Fibroblast of the aortic adventitia (primary cell): Measurements from ENCODE around the gene RAB22A. TPM values are rescaled to one million over a fixed set of nuclear protein-coding genes. Genes with fewer than 3 reads are reported as not detected.
"Not testable (repeated sequence)": the region's sequence is repeated elsewhere in the genome, so short reads cannot be mapped to it uniquely, and the experiment has no call there.

Experiments used
- DNase-seq: peaks from one replicate; pipeline ENCODE4 v3.0.0-alpha.2; 2010; ENCODE audit warnings: low read depth
- H3K4me3 ChIP-seq: 2 replicates; pipeline ENCODE4 v1.5.1; 2011; ENCODE audit warnings: low read depth, mild to moderate bottlenecking, control low read depth, low read length, moderate library complexity
- CTCF ChIP-seq: IDR thresholded peaks from 2 replicates; pipeline ENCODE4 v1.5.1; 2011; ENCODE audit warnings: mild to moderate bottlenecking, low read length, control low read depth, inconsistent platforms; ENCODE audit not compliant: insufficient read depth
- total RNA-seq: library from RNA; depleted of rRNA; stranded (reverse); fragments of >200 nt; gene quantifications from 2 replicates; pipeline ENCODE4 v1.2.3, GENCODE V29; 2012; ENCODE audit warnings: low replicate concordance

The RAB22A gene
- total RNA-seq, 1 donor, result 41.5 TPM

DNA sequence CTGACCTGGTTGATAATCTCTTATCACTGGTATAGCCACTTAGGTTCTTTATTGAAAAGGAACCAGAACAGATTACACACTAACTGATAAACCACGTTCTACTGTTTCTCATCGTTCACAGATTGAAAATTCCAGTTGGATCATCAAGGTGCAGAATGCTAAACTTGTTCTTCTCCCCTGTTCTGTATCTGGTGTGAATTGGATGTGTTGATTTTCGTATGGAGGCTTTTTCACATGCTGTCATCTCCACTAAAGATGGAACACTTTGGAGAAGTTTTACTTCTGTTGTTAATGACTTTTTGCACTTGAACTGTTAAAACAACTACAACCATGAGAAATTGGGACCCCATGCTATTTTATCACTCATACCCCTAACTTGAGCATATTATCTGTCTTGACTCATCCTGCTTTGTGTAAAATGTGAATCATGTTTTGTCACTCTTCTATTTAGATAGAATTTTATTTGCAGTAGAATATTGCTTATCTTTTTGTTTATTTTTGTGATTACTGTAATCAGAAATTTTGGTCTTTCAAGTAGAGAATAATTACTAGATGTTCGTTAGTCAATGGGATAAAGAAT is 97.0 kb downstream of the RAB22A start:
- no peak for TF ChIP-seq CTCF
- DNase-seq, result no peak
- H3K4me3 ChIP-seq, result no peak overlapping the region

DNA sequence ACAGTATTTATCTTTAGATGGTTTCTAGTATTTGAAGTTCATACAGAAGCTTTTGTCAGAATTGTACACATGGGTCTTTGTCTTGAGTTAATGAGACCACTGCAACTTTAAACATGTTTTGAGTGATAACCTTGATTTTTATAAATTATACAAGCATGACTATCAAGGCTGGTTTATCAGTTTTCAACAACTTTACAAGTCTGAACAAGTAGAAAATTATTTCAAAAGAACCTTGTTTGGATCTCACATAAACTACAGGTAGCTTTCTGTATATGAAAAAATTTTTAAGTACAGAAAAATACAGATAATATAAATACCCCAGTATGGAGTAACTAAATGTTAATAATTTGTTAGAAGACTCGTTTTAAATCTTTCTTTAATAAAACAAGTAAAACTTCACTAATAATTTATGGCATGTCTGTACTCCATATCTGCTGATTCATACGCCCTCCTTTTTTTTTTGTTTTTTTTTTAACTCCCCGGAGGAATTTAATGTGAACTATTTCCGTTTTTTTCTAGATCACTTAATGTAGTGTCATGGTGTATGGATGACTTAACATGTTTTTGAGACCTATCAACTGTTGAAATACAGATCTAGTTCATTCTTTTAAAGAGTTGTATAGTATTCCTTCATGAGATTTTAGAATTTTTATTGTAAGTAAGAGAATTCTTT is 97.8 kb downstream of the RAB22A start:
- H3K4me3 ChIP-seq, result no peak overlapping the region
- TF ChIP-seq CTCF, result no peak
- peak; percentile 64 for DNase-seq

DNA sequence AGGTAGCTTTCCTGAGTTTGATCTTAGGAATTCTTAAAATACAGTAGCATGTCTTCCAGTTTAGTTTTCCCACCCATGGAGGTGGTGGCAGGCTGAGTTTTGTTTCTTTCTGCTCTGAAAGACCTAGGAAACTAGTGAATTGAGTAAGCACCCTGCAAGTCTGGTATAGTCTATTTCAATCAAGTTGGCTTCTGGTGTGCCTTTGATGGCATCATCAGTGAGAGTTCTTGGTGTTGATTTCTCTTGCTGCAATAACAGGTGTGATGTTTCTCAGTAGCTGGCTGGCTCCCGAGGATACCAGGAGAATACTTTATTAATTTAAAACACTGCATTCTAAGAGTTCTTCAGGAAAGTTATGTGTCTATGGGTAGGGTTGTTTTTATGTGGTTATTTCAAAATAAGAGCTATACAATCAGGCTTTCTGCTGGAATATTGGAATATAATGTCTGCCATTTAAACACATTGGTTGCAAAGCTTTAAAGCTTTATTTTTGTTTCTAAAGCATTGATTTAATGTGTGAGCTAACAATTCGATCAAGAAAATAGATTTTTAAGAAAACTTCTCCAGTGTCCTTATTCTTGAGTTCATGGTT is 98.5 kb downstream of the RAB22A start:
- no peak for TF ChIP-seq CTCF
- no peak overlapping the region for H3K4me3 ChIP-seq
- DNase-seq, result no peak

DNA sequence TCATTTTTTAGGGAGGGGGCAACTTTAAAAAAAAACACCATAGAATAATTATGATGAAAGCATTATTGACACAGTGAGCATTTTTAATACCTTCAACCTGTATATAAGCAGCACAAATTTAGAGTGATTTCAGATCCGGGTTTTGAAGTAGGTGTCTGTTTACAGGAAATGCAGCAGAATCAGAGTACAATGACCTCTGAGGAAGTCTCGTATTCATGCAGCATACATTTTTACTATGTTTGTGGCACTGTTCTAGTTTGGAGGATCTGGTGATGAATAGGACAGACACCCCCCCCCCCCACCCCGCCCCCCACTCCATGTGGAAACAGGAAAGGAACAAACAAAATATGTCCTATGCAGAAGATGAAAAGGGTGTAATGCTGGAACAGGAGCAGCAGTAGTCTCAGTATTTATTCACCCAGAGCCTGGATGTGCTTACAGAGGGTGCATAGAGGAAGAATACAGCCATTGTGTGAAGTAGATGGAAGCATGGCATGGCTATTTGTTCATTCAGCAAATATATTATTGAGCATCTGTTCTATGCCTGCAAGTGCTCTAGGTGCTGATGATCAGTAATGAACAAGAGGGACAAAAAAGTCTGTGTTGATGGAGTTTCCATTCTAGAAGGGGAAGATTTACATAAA is 99.2 kb downstream of the RAB22A start:
- H3K4me3 ChIP-seq, result no peak overlapping the region
- no peak for DNase-seq
- TF ChIP-seq CTCF, result no peak

GRCh38 chr20:58414216-58414615 is 104.7 kb downstream of the RAB22A start:
- DNase-seq, H3K4me3 ChIP-seq: not testable (repeated sequence)

DNA sequence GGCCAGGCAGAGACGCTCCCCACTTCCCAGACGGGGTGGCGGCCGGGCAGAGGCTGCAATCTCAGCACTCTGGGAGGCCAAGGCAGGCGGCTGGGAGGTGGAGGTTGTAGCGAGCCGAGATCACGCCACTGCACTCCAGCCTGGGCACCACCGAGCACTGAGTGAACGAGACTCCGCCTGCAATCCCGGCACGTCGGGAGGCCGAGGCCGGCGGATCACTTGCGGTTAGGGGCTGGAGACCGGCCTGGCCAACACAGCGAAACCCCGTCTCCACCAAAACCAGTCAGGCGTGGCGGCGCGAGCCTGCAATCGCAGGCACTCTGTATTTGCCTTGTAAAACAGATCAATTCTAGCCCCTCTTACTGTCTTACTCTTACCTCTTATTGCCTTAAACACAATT is 105.3 kb downstream of the RAB22A start:
- DNase-seq, H3K4me3 ChIP-seq: not testable (repeated sequence)

DNA sequence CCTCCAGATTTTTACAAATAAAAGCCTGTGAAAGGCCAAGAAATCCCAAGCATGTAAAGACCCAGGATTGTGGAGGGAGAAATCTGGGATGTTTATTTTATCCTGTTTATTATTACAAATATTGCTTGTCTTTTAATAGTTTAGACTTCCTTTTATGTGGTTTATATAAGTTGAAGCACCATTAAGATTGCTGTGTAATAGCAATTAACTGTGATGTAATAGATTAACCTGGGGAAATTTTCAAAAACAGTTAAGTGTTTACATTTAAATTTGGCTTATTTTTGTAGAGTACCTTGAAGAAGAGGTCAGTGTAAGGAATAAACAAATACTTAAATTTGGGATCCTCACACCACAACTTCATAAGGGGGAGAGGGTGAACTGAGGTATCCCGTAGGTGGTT is 106.5 kb downstream of the RAB22A start:
- H3K4me3 ChIP-seq, result no peak overlapping the region
- no peak for TF ChIP-seq CTCF
- no peak for DNase-seq
